ENCODE measurements around the gene CCDC183. TPM values are rescaled to one million over a fixed set of nuclear protein-coding genes. Genes with fewer than 3 reads are reported as not detected.
"Not testable (repeated sequence)": the region's sequence is repeated elsewhere in the genome, so short reads cannot be mapped to it uniquely, and the experiment has no call there.

The CCDC183 gene
- total and polyA plus RNA-seq, 4 donors, result 0.45 to 0.58 (median 0.48) TPM

DNA sequence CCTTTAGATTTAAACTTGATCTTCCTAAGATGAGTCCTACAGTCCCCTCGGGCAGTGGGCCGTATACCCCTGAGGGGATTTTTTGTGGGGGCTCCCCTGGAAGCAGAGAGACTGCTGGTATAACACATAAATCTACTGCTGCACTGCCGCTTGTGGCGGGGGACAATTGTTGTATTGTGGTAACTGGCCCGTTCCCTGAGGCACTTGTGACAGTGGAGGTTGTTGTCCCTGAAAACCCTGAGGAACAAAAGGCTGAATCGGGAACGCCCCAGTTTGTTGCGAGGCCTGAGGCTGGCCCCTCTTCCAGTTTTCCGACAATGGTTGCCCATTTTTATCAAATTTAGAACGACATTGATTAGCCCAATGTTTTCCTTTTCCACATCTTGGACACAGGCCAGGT is 9.7 kb upstream of the CCDC183 start:
- WGBS, 2 donors, result 59 to 65% methylated on average over 10 of the region's 10 CpGs
- no peak overlapping the region for H3K27ac ChIP-seq (ENCODE audit: low read depth in 1 of 2, low read length in 2 of 2)

GRCh38 chr9:136786983-136787382 is 9.2 kb upstream of the CCDC183 start:
- not testable (repeated sequence) for H3K4me1 ChIP-seq (ENCODE audit: control insufficient read depth in 1 of 2, insufficient read depth in 2 of 2, low read length in 2 of 2); H3K27me3 ChIP-seq (ENCODE audit: control insufficient read depth in 1 of 2, insufficient read depth in 2 of 2, low read length in 1 of 2); H3K36me3 ChIP-seq (ENCODE audit: control insufficient read depth in 1 of 2, insufficient read depth in 2 of 2, low read length in 1 of 2); H3K27ac ChIP-seq (ENCODE audit: low read depth in 1 of 2, low read length in 2 of 2); H3K9me3 ChIP-seq (ENCODE audit: control insufficient read depth, low read length); H3K4me3 ChIP-seq (ENCODE audit: low read length in 2 of 2); ATAC-seq (ENCODE audit: low FRiP score)
- intact Hi-C loops (cut with DNase I), result loop anchor here (1.0 to 10.0 kb wide), 4 partner anchors 158 to 278 kb away; partner anchors contain the start of genes C8G (in 1 of the 2) and FBXW5 (in 1 of the 2)
- WGBS, 2 donors, result 37 to 39% methylated on average over 4 of the region's 4 CpGs
- peak in 1 of 2 donors; percentile 1 for DNase-seq

More for the DNA sequence above, 9.7 kb upstream of the CCDC183 start:
- no peak for ATAC-seq (ENCODE audit: low FRiP score)
- Histone ChIP-seq H3K4me3 (ENCODE audit: low read length in 2 of 2) (no peak overlapping the region), H3K27me3 (ENCODE audit: control insufficient read depth in 1 of 2, insufficient read depth in 2 of 2, low read length in 1 of 2) (no peaks in the 10 kb centered on the region), H3K36me3 (ENCODE audit: control insufficient read depth in 1 of 2, insufficient read depth in 2 of 2, low read length in 1 of 2) (no peaks in the 10 kb centered on the region), H3K4me1 (ENCODE audit: control insufficient read depth in 1 of 2, insufficient read depth in 2 of 2, low read length in 2 of 2) (no peaks in the 10 kb centered on the region), H3K9me3 (ENCODE audit: control insufficient read depth, low read length) (no peaks in the 10 kb centered on the region)
- peak; percentile 22 to 55 for DNase-seq
- intact Hi-C loops (cut with DNase I), result loop anchor here (2.0 to 10.0 kb wide), 3 partner anchors 158 to 278 kb away; partner anchors contain the start of genes C8G (in 1 of the 2) and FBXW5 (in 1 of the 2)

DNA sequence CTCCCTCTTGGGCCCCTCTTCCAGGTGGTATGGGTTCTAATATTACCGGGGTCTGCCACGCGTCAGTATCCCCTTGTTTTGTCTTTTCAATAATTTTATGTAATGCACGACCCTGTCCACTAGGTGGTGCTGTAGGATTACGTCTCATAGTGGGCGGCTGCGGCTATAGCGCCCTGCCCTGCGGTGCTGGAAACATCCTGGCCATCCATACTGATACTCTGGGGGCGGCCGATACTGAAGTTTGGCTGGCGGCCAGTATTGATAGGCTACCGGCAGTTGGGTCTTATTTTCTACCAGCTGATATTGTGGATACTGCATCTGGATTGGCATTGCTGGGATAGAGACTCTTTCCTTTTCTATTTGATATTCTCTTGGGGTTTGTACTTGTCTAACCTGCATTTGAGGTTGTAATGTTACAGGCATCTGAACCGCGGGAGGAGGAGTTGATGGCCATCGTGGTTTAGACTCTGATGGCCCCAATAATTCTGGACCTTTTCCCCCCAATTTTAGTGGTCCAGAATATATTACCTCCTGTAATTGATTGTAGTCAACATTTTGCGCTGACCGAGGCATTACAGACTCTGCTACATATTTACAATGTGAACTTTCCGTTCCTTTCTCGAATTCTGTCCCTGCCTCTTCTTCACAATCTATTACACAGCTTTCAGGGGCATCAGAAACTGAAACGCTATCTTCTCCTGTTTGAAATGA is 8.3 kb upstream of the CCDC183 start:
- ATAC-seq (ENCODE audit: low FRiP score), result no peak

DNA sequence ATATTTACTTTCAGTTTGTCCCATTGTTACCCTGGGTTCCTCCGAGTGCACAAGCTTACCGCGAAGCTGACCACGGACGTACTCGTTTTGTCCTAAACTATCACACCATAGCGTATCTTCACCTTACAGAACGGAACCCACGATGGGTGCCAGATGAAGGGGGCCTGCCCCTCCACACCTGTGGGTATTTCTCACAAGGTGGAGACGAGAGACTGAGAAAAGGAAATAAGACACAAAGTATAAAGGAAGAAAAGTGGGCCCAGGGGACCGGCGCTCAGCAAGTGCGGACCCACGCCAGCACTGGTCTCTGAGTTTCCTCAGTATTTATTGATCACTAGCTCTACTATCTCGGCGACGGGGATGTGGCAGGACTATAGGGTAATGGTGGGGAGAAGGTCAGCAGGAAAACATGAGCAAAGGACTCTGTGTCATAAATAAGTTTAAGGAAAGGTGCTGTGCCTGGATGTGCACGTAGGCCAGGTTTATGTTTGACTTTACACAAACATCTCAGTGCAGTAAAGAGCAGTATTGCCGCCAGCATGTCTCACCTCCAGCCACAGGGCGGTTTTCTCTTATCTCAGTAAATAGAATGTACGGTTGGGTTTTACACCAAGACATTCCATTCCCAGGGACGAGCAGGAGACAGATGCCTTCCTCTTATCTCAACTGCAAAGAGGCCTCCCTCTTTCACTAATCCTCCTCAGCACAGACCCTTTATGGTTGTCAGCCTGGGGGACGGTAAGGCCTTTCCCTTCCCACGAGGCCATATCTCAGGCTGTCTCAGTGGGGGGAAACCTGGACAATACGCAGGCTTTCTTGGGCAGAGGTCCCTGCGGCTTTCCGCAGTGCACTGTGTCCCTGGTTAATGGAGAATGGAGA is 7.3 kb upstream of the CCDC183 start:
- not testable (repeated sequence) for H3K4me3 ChIP-seq (ENCODE audit: low read length in 2 of 2); H3K27me3 ChIP-seq (ENCODE audit: control insufficient read depth in 1 of 2, insufficient read depth in 2 of 2, low read length in 1 of 2); H3K27ac ChIP-seq (ENCODE audit: low read depth in 1 of 2, low read length in 2 of 2); H3K36me3 ChIP-seq (ENCODE audit: control insufficient read depth in 1 of 2, insufficient read depth in 2 of 2, low read length in 1 of 2); H3K4me1 ChIP-seq (ENCODE audit: control insufficient read depth in 1 of 2, insufficient read depth in 2 of 2, low read length in 2 of 2); H3K9me3 ChIP-seq (ENCODE audit: control insufficient read depth, low read length); ATAC-seq (ENCODE audit: low FRiP score)
- 86 to 88% methylated on average over 27 of the region's 27 CpGs for WGBS, 2 donors
- intact Hi-C loops (cut with DNase I), result loop anchor here (10.0 kb wide), 2 partner anchors 156 to 276 kb away; partner anchors contain the start of genes C8G (in 1 of the 2) and FBXW5 (in 1 of the 2)
- peak; percentile 46 to 50 for DNase-seq

More for the DNA sequence above, 8.3 kb upstream of the CCDC183 start:
- H3K4me1 ChIP-seq (ENCODE audit: control insufficient read depth in 1 of 2, insufficient read depth in 2 of 2, low read length in 2 of 2), result no peaks in the 10 kb centered on the region
- H3K27ac ChIP-seq (ENCODE audit: low read depth in 1 of 2, low read length in 2 of 2), result no peak overlapping the region
- H3K4me3 ChIP-seq (ENCODE audit: low read length in 2 of 2), result no peak overlapping the region
- no peaks in the 10 kb centered on the region for H3K36me3 ChIP-seq (ENCODE audit: control insufficient read depth in 1 of 2, insufficient read depth in 2 of 2, low read length in 1 of 2)
- 20% methylated on average over 21 of the region's 21 CpGs for WGBS, 2 donors
- no peaks in the 10 kb centered on the region for H3K27me3 ChIP-seq (ENCODE audit: control insufficient read depth in 1 of 2, insufficient read depth in 2 of 2, low read length in 1 of 2)
- intact Hi-C loops (cut with DNase I), result loop anchor here (1.0 to 10.0 kb wide), 4 partner anchors 157 to 277 kb away; partner anchors contain the start of genes C8G (in 1 of the 2) and FBXW5 (in 1 of the 2)
- DNase-seq, result peak; percentile 77 to 81
- H3K9me3 ChIP-seq (ENCODE audit: control insufficient read depth, low read length), result no peaks in the 10 kb centered on the region

DNA sequence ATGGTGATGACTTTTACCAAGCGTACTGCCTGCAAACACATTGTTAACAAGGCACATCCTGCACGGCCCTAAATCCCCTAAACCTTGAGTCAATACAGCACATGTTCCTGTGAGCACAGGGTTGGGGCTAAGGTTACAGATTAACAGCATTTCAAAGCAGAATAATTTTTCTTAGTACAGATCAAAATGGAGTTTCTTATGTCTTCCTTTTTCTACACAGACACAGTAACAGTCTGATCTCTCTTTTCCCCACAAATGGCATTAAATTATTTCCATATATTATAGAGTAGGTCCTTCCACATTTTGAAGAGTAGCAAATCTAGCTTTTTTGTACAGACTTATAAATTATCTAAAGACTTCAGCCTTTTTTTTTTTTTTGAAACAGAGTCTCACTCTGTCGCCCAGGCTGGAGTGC is 6.6 kb upstream of the CCDC183 start:
- no peak for DNase-seq
- 79% methylated on average over 3 of the region's 3 CpGs for WGBS, 2 donors
- intact Hi-C loops (cut with DNase I), result loop anchor here (10.0 kb wide), 2 partner anchors 155 to 275 kb away; partner anchors contain the start of genes C8G (in 1 of the 2) and FBXW5 (in 1 of the 2)
- no peaks in the 10 kb centered on the region for H3K36me3 ChIP-seq (ENCODE audit: control insufficient read depth in 1 of 2, insufficient read depth in 2 of 2, low read length in 1 of 2)
- H3K27me3 ChIP-seq (ENCODE audit: control insufficient read depth in 1 of 2, insufficient read depth in 2 of 2, low read length in 1 of 2), result no peaks in the 10 kb centered on the region
- H3K9me3 ChIP-seq (ENCODE audit: control insufficient read depth, low read length), result no peaks in the 10 kb centered on the region
- no peak overlapping the region for H3K27ac ChIP-seq (ENCODE audit: low read depth in 1 of 2, low read length in 2 of 2)
- no peaks in the 10 kb centered on the region for H3K4me1 ChIP-seq (ENCODE audit: control insufficient read depth in 1 of 2, insufficient read depth in 2 of 2, low read length in 2 of 2)
- no peak overlapping the region for H3K4me3 ChIP-seq (ENCODE audit: low read length in 2 of 2)
- ATAC-seq (ENCODE audit: low FRiP score), result no peak

GRCh38 chr9:136790640-136791515 is 5.3 kb upstream of the CCDC183 start, which contains the start of gene TMEM141:
Gene TMEM141 (plus strand): TSS chr9:136791344. CDS start chr9:136791371, 27 bp downstream.
- Histone ChIP-seq H3K4me3 (ENCODE audit: low read length in 2 of 2) (peak within 1 kb of the TSS; percentile 23 to 40), H3K27me3 (ENCODE audit: control insufficient read depth in 1 of 2, insufficient read depth in 2 of 2, low read length in 1 of 2) (no peaks in the 10 kb centered on the region), H3K4me1 (ENCODE audit: control insufficient read depth in 1 of 2, insufficient read depth in 2 of 2, low read length in 2 of 2) (no peaks in the 10 kb centered on the region), H3K36me3 (ENCODE audit: control insufficient read depth in 1 of 2, insufficient read depth in 2 of 2, low read length in 1 of 2) (no peaks in the 10 kb centered on the region), H3K9me3 (ENCODE audit: control insufficient read depth, low read length) (no peaks in the 10 kb centered on the region), H3K27ac (ENCODE audit: low read depth in 1 of 2, low read length in 2 of 2) (peak within 1 kb of the TSS in 1 of 2 donors; percentile 7)
- 1% methylated on average over 61 to 70 of the region's 70 CpGs for whole genome bisulfite sequencing, 2 donors
- DNase-seq (peak; percentile 100), ATAC-seq (ENCODE audit: low FRiP score) (peak; percentile 99)
- intact Hi-C loops (cut with DNase I), result loop anchor here in 1 of 2 donors (2.0 to 5.0 kb wide), 2 partner anchors 151 to 238 kb away; partner anchors contain the start of genes ABCA2 and FBXW5

- ATAC-seq (ENCODE audit: low FRiP score) (peak; percentile 5), DNase-seq (peak; percentile 76 to 83)
- Histone ChIP-seq H3K4me3 (ENCODE audit: low read length in 2 of 2) (peak overlapping the region; percentile 23 to 40), H3K27ac (ENCODE audit: low read depth in 1 of 2, low read length in 2 of 2) (peak overlapping the region in 1 of 2 donors; percentile 7), H3K4me1 (ENCODE audit: control insufficient read depth in 1 of 2, insufficient read depth in 2 of 2, low read length in 2 of 2) (no peaks in the 10 kb centered on the region), H3K9me3 (ENCODE audit: control insufficient read depth, low read length) (no peaks in the 10 kb centered on the region), H3K36me3 (ENCODE audit: control insufficient read depth in 1 of 2, insufficient read depth in 2 of 2, low read length in 1 of 2) (no peaks in the 10 kb centered on the region), H3K27me3 (ENCODE audit: control insufficient read depth in 1 of 2, insufficient read depth in 2 of 2, low read length in 1 of 2) (no peaks in the 10 kb centered on the region)
- intact Hi-C loops (cut with DNase I), result loop anchor here in 1 of 2 donors (2.0 to 5.0 kb wide), 2 partner anchors 151 to 237 kb away; partner anchors contain the start of genes ABCA2 and FBXW5
- 2 to 4% methylated on average over 29 of the region's 29 CpGs for WGBS, 2 donors
Measured at GRCh38 chr9:136791516-136792276, 4.4 kb upstream of the CCDC183 start.

Data from aorta (tissue), 5 donors.